DND-41 (cell line): ENCODE measurements around the gene ASB13.

Experiments
- ATAC-seq: fragments of 200-7000 bp; cut with Tn5 transposase; 3 replicates; pipeline ENCODE4 v1.9.1; 2021; ENCODE audit warnings: low read depth; ENCODE audit not compliant: insufficient read depth
- DNase-seq: peaks from one replicate; pipeline ENCODE4 v3.0.0-alpha.2; 2020
- H2AFZ ChIP-seq: 2 replicates; pipeline ENCODE4 v1.6.0; 2012; ENCODE audit warnings: low read depth, low read length
- H3K27ac ChIP-seq: 2 replicates; pipeline ENCODE4 v1.5.1; 2012; ENCODE audit warnings: low read length, inconsistent platforms
- H3K27me3 ChIP-seq: fragments of 200-600 bp; sonication (generic); 2 replicates; pipeline ENCODE4 v1.6.0; 2012; ENCODE audit warnings: low read length, mild to moderate bottlenecking, inconsistent platforms; ENCODE audit not compliant: insufficient read depth, poor library complexity
- H3K36me3 ChIP-seq: 2 replicates; pipeline ENCODE4 v1.5.1; 2012; ENCODE audit warnings: low read length, inconsistent platforms; ENCODE audit not compliant: insufficient read depth
- H3K4me1 ChIP-seq: 2 replicates; pipeline ENCODE4 v1.5.1; 2012; ENCODE audit warnings: mild to moderate bottlenecking, low read length; ENCODE audit not compliant: insufficient read depth
- H3K4me2 ChIP-seq: 2 replicates; pipeline ENCODE4 v1.6.0; 2012; ENCODE audit warnings: mild to moderate bottlenecking, moderate library complexity, low read length, inconsistent platforms; ENCODE audit not compliant: insufficient read depth
- H3K4me3 ChIP-seq, 2 experiments: fragments of 200-600 bp in 1 of 2; shearing (Covaris generic) in 1 of 2; 2 replicates each; pipeline ENCODE4 v1.5.1; 2012 to 2016; ENCODE audit warnings: inconsistent platforms in 2 of 2, low read length in 2 of 2, mild to moderate bottlenecking in 2 of 2, low read depth in 1 of 2, moderate library complexity in 1 of 2
- H3K79me2 ChIP-seq: 2 replicates; pipeline ENCODE4 v1.6.0; 2012; ENCODE audit warnings: low read length, inconsistent platforms; ENCODE audit not compliant: insufficient read depth
- H3K9ac ChIP-seq: 2 replicates; pipeline ENCODE4 v1.6.0; 2012; ENCODE audit warnings: low read depth, mild to moderate bottlenecking, inconsistent platforms, low read length, moderate library complexity
- H3K9me3 ChIP-seq: 2 replicates; pipeline ENCODE4 v1.5.1; 2012; ENCODE audit warnings: low read length, moderate library complexity, mild to moderate bottlenecking, inconsistent platforms; ENCODE audit not compliant: insufficient read depth, severe bottlenecking
- H4K20me1 ChIP-seq: 2 replicates; pipeline ENCODE4 v1.6.0; 2012; ENCODE audit warnings: low read length; ENCODE audit not compliant: insufficient read depth
- EZH2 ChIP-seq: IDR thresholded peaks from 3 replicates; pipeline ENCODE4 v1.6.1; 2012; ENCODE audit warnings: borderline replicate concordance, low read depth, mild to moderate bottlenecking, moderate library complexity, low read length, inconsistent platforms; ENCODE audit not compliant: severe bottlenecking
- TF ChIP-seq, protein P1 (sequence below): IDR thresholded peaks from 2 replicates; pipeline ENCODE4 v1.5.1; 2012; ENCODE audit warnings: borderline replicate concordance, low read length, moderate library complexity, mild to moderate bottlenecking; ENCODE audit not compliant: poor library complexity, severe bottlenecking; ENCODE audit errors: extremely low read depth

The ASB13 gene

DNA sequence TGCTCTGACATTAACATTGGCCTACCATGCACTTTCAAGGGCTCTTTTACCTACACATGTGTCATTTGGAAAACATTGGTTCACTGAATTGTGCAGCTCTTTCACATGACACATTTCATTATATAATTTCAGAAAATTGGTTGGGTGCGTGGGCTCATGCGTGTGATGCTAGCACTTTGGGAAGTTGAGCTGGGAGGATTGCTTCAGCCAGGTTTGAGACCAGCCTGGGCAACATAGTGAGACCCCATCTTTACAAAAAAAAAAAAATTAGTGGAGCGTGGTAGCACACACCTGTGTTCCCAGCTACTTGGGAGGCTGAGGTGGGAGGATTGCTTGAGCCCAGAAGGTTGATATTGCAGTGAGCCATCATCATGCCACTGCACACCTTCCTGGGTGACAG lies 22.2 kb upstream of the ASB13 start:
- Histone ChIP-seq H3K36me3 (no peaks in the 10 kb centered on the region; the same call in none of the 2 replicates), H3K4me1 (peaks cover 37% of the 10 kb centered on the region), H4K20me1 (peaks cover 62% of the 10 kb centered on the region; the same call in 1 of the 2 replicates), H3K79me2 (peaks cover 90% of the 10 kb centered on the region), H3K4me2 (peak overlapping the region; percentile 36; the same call in 1 of the 2 replicates), H3K4me3 (no peak overlapping the region), H3K9me3 (no peaks in the 10 kb centered on the region), H3K27me3 (no peaks in the 10 kb centered on the region), H3K9ac (no peak overlapping the region), H3K27ac (no peak overlapping the region), H2AFZ (no peak overlapping the region)
- TF ChIP-seq, protein P1, sequence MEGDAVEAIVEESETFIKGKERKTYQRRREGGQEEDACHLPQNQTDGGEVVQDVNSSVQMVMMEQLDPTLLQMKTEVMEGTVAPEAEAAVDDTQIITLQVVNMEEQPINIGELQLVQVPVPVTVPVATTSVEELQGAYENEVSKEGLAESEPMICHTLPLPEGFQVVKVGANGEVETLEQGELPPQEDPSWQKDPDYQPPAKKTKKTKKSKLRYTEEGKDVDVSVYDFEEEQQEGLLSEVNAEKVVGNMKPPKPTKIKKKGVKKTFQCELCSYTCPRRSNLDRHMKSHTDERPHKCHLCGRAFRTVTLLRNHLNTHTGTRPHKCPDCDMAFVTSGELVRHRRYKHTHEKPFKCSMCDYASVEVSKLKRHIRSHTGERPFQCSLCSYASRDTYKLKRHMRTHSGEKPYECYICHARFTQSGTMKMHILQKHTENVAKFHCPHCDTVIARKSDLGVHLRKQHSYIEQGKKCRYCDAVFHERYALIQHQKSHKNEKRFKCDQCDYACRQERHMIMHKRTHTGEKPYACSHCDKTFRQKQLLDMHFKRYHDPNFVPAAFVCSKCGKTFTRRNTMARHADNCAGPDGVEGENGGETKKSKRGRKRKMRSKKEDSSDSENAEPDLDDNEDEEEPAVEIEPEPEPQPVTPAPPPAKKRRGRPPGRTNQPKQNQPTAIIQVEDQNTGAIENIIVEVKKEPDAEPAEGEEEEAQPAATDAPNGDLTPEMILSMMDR: no peak
- TF ChIP-seq EZH2: no peak
- ATAC-seq (no peak), DNase-seq (no peak)

DNA sequence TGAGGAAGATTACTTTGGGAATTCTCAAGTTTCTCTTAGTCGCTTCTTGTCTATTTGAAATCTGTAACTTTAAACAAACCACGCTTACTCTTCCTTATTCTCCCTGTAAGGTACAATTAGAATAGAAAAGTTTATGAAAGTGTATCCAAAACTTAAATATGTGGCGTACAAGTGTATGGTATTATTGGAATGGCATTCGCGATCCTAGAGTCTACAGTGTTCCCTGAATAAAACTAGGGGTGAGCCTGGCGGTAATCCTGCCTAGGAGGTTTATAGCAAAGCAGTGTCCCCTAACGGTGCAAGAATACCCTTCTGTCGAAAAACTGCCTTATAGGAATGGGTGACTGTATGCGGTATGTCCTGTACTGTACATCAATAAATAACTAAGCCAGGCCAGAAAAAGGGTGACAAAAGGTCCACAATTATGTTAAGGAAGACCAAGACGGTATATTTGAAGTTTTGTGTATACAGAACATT lies 19.4 kb upstream of the ASB13 start:
- H3K79me2 ChIP-seq: peaks cover 62% of the 10 kb centered on the region
- peak overlapping the region; percentile 86 for H3K9ac ChIP-seq
- H3K27ac ChIP-seq: peak overlapping the region; percentile 78
- H3K36me3 ChIP-seq: no peaks in the 10 kb centered on the region; the same call in none of the 2 replicates
- DNase-seq: no peak
- peak overlapping the region; percentile 36 to 73 for H3K4me3 ChIP-seq
- no peaks in the 10 kb centered on the region for H3K9me3 ChIP-seq
- peaks cover 42% of the 10 kb centered on the region; the same call in 1 of the 2 replicates for H4K20me1 ChIP-seq
- H3K4me2 ChIP-seq: peak overlapping the region; percentile 81
- ATAC-seq: no peak
- peaks cover 37% of the 10 kb centered on the region for H3K4me1 ChIP-seq
- peak overlapping the region; percentile 81; the same call in 1 of the 2 replicates for H2AFZ ChIP-seq
- no peaks in the 10 kb centered on the region for H3K27me3 ChIP-seq
- no peak for TF ChIP-seq EZH2

DNA sequence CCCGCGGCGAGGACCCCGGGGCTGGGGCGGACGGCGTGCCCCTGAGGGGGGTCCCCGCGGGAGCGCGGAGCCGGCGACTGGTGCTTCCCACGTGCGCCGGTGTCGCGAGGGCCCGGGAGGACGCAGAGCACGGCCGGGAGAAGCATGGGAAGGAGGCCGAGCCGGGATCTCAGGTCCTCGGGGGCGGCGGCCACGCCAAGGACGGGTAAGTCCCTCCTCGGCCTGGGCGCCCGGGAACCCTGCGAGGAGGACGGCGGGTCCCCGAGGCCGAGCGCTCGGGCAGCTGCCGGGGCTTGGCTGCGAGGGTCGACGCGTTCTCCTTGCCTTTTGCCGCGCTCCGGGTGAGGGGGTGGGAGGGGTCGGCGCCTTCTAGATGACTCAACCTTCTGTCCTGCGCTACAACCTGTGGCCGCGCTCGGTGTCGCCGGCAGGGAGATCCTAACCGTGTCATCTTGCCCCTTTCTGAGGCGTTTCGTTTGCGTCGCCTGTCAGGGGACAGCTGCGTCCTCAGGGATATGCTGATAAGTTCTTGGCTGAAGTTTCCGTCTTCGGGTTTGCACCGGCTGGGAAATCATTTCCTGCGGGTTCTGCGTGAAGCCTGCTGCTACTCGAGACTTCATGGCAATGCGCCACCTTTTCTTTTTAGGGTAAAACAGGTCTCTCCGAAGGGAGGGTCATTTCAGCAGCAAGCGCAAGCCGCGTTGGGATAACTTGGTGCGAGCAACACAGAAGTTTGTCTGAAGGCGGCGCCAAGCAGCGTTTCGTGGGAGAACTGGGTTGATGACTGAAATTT lies 18.8 kb upstream of the ASB13 start:
- ATAC-seq: peak; percentile 58
- TF ChIP-seq, protein P1: peak; percentile 65
- no peak for TF ChIP-seq EZH2
- Histone ChIP-seq H2AFZ (peak overlapping the region; percentile 81), H3K4me1 (peaks cover 37% of the 10 kb centered on the region), H3K27ac (peak overlapping the region; percentile 78), H3K36me3 (no peaks in the 10 kb centered on the region; the same call in none of the 2 replicates), H3K9me3 (no peaks in the 10 kb centered on the region), H3K27me3 (no peaks in the 10 kb centered on the region), H3K9ac (peak overlapping the region; percentile 86), H3K4me2 (peak overlapping the region; percentile 81), H4K20me1 (peaks cover 36% of the 10 kb centered on the region; the same call in 1 of the 2 replicates), H3K4me3 (peak overlapping the region; percentile 36 to 73), H3K79me2 (peaks cover 55% of the 10 kb centered on the region)
- peak; percentile 65 for DNase-seq

DNA sequence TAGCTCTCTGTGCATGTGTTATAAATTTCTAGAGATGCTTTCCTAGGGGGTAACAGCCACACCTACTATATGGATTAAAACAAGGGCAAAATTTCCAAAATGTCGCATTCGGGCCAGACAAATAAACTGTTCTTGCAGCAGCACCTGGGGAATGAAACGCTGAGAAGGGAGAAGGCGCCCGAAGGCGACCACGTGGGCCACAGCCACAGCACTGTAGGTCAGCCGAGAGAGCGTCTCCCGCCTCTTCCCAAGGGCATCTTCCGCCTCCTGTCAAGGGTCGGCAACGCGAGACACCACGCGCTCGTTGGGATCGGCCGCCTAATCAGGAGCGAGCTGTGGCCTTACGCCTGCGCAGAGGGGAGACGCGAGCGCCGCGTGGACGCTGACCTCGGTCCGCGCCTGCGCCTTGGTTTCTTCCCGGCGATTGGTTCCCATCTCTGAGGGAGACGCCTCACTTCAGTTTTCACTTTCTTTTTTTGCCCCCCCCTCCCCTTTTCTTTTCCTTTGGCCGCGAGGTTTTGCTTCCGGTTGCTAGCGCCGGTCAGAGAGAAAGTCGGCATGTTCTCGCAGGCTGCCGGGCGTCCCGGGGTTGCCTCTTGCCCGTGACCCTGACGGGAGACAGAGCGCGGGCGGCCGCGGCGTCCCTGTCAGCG lies 18.0 kb upstream of the ASB13 start, which contains the start of gene TASOR2:
Gene TASOR2, plus strand, starts transcription at position 521 of the 653 bp plus-strand sequence. CDS start 35,805 bp downstream, outside the sequence.
- Histone ChIP-seq H3K4me1 (peaks cover 37% of the 10 kb centered on the region), H3K27me3 (no peaks in the 10 kb centered on the region), H2AFZ (peak within 1 kb of the TSS; percentile 81), H4K20me1 (peaks cover 33% of the 10 kb centered on the region; the same call in 1 of the 2 replicates), H3K79me2 (peaks cover 48% of the 10 kb centered on the region), H3K4me2 (peak within 1 kb of the TSS; percentile 81), H3K27ac (peak within 1 kb of the TSS; percentile 78), H3K36me3 (no peaks in the 10 kb centered on the region; the same call in none of the 2 replicates), H3K9me3 (no peaks in the 10 kb centered on the region), H3K4me3 (peak within 1 kb of the TSS; percentile 36 to 73), H3K9ac (peak within 1 kb of the TSS; percentile 86)
- ATAC-seq: peak; percentile 90
- peak; percentile 98 for DNase-seq
- TF ChIP-seq, protein P1: no peak
- no peak for TF ChIP-seq EZH2
